ENCODE data around the gene OPCML. TPM values are rescaled to one million over a fixed set of nuclear protein-coding genes. Genes with fewer than 3 reads are reported as not detected.

OPCML gene
- total RNA-seq, 3 donors from 2014 or later (not counting 1 experiment from before 2014, with no cell fraction given): not detected

- no peak for TF ChIP-seq CTCF (IDR thresholded peaks at IDR 0.05)
- no peaks in the 10 kb centered on the region for H3K27me3 ChIP-seq (ENCODE audit: control insufficient read depth, insufficient read depth, low read length)
- Mint-ChIP-seq H3K4me1 (no peaks in the 10 kb centered on the region), H3K27ac (no peak overlapping the region), H3K36me3 (no peaks in the 10 kb centered on the region), H3K27me3 (ENCODE audit: low read depth in 2 of 2) (no peaks in the 10 kb centered on the region), H3K9me3 (peaks cover 2 to 3% of the 10 kb centered on the region in 2 donors), H3K4me3 (no peak overlapping the region)
- H3K4me1 ChIP-seq (ENCODE audit: control insufficient read depth, insufficient read depth, low read length): no peaks in the 10 kb centered on the region
- no peak overlapping the region for H3K4me3 ChIP-seq (ENCODE audit: low read length)
- intact Hi-C loops (cut with micrococcal nuclease): no loop called here
- DNase-seq (no peak), ATAC-seq (no peak)
- H3K36me3 ChIP-seq (ENCODE audit: control insufficient read depth, insufficient read depth, low read length): no peaks in the 10 kb centered on the region
- H3K9me3 ChIP-seq (ENCODE audit: control insufficient read depth, insufficient read depth, low read length): no peaks in the 10 kb centered on the region
- H3K27ac ChIP-seq (ENCODE audit: low read length): no peak overlapping the region
- WGBS (ENCODE audit: insufficient coverage): 74% methylated on average over 2 of the region's 3 CpGs
Measured at GRCh38 chr11:133509924-133510697, 22.2 kb downstream of the OPCML start.

- Mint-ChIP-seq H3K4me1 (no peaks in the 10 kb centered on the region), H3K4me3 (no peak overlapping the region), H3K27ac (no peak overlapping the region), H3K27me3 (ENCODE audit: low read depth in 2 of 2) (peaks cover 0 to 2% of the 10 kb centered on the region in 2 donors), H3K9me3 (peaks cover 2 to 3% of the 10 kb centered on the region in 2 donors), H3K36me3 (no peaks in the 10 kb centered on the region)
- WGBS (ENCODE audit: insufficient coverage): 86% methylated on average over 11 of the region's 11 CpGs
- H3K36me3 ChIP-seq (ENCODE audit: control insufficient read depth, insufficient read depth, low read length): no peaks in the 10 kb centered on the region
- DNase-seq (no peak), ATAC-seq (no peak)
- no peaks in the 10 kb centered on the region for H3K9me3 ChIP-seq (ENCODE audit: control insufficient read depth, insufficient read depth, low read length)
- intact Hi-C loops (cut with micrococcal nuclease): no loop called here
- H3K27me3 ChIP-seq (ENCODE audit: control insufficient read depth, insufficient read depth, low read length): no peaks in the 10 kb centered on the region
- H3K27ac ChIP-seq (ENCODE audit: low read length): no peak overlapping the region
- no peak for TF ChIP-seq CTCF (IDR thresholded peaks at IDR 0.05)
- H3K4me1 ChIP-seq (ENCODE audit: control insufficient read depth, insufficient read depth, low read length): no peaks in the 10 kb centered on the region
- H3K4me3 ChIP-seq (ENCODE audit: low read length): no peak overlapping the region
Measured at GRCh38 chr11:133508468-133508867, 23.8 kb downstream of the OPCML start.

GRCh38 chr11:133507185-133507584 is 25.1 kb downstream of the OPCML start:
- Histone ChIP-seq H3K9me3 (ENCODE audit: control insufficient read depth, insufficient read depth, low read length) (no peaks in the 10 kb centered on the region), H3K36me3 (ENCODE audit: control insufficient read depth, insufficient read depth, low read length) (no peaks in the 10 kb centered on the region), H3K4me1 (ENCODE audit: control insufficient read depth, insufficient read depth, low read length) (no peaks in the 10 kb centered on the region), H3K27ac (ENCODE audit: low read length) (no peak overlapping the region), H3K27me3 (ENCODE audit: control insufficient read depth, insufficient read depth, low read length) (no peaks in the 10 kb centered on the region), H3K4me3 (ENCODE audit: low read length) (no peak overlapping the region)
- H3K4me3 Mint-ChIP-seq: no peak overlapping the region
- intact Hi-C loops (cut with micrococcal nuclease): no loop called here
- no peak for ATAC-seq
- H3K27me3 Mint-ChIP-seq (ENCODE audit: low read depth in 2 of 2): peaks cover 0 to 2% of the 10 kb centered on the region in 2 donors
- DNase-seq: no peak
- no peak overlapping the region for H3K27ac Mint-ChIP-seq
- no peaks in the 10 kb centered on the region for H3K36me3 Mint-ChIP-seq
- H3K4me1 Mint-ChIP-seq: no peaks in the 10 kb centered on the region
- TF ChIP-seq CTCF (IDR thresholded peaks at IDR 0.05): no peak
- WGBS (ENCODE audit: insufficient coverage): 85% methylated on average over 4 of the region's 4 CpGs
- H3K9me3 Mint-ChIP-seq: peaks cover 0 to 3% of the 10 kb centered on the region in 2 donors

Measured in natural killer cell (primary cell).